NT2/D1 (cell line): ENCODE results near the gene CKS1B.

Experiments
- SUZ12 ChIP-seq: IDR thresholded peaks from 2 replicates; pipeline ENCODE4 v1.6.1; 2011; ENCODE audit not compliant: insufficient read length, insufficient read depth; ENCODE audit errors: extremely low read depth
- YY1 ChIP-seq: IDR thresholded peaks from 2 replicates; pipeline ENCODE4 v1.6.1; 2011; ENCODE audit not compliant: insufficient read length, insufficient read depth
- ZNF274 ChIP-seq: IDR thresholded peaks from 2 replicates; pipeline ENCODE4 v1.6.1; 2011; ENCODE audit warnings: mild to moderate bottlenecking, low read depth, low read length

- TF ChIP-seq SUZ12 (no peak), ZNF274 (no peak), YY1 (no peak)
These were observed 33.8 kb upstream of the CKS1B start for GRCh38 chr1:154940651-154941194.
